Activated CD8-positive, alpha-beta memory T cell treated with anti-CD3 and anti-CD28 coated beads, Interleukin-2, amount 50 U/mL, for 4 hours (primary cell): ENCODE results near the gene ARL15.

Experiments used
- DNase-seq: peaks from one replicate; pipeline ENCODE4 v3.0.0-alpha.2; 2020

The ARL15 gene

GRCh38 chr5:54146916-54147315, 163.5 kb downstream of the ARL15 start:
- DNase-seq: no peak

GRCh38 chr5:54146390-54146789, 164.0 kb downstream of the ARL15 start:
- DNase-seq: no peak

- no peak for DNase-seq
Observed at GRCh38 chr5:54140247-54140840, 170.0 kb downstream of the ARL15 start.

DNA sequence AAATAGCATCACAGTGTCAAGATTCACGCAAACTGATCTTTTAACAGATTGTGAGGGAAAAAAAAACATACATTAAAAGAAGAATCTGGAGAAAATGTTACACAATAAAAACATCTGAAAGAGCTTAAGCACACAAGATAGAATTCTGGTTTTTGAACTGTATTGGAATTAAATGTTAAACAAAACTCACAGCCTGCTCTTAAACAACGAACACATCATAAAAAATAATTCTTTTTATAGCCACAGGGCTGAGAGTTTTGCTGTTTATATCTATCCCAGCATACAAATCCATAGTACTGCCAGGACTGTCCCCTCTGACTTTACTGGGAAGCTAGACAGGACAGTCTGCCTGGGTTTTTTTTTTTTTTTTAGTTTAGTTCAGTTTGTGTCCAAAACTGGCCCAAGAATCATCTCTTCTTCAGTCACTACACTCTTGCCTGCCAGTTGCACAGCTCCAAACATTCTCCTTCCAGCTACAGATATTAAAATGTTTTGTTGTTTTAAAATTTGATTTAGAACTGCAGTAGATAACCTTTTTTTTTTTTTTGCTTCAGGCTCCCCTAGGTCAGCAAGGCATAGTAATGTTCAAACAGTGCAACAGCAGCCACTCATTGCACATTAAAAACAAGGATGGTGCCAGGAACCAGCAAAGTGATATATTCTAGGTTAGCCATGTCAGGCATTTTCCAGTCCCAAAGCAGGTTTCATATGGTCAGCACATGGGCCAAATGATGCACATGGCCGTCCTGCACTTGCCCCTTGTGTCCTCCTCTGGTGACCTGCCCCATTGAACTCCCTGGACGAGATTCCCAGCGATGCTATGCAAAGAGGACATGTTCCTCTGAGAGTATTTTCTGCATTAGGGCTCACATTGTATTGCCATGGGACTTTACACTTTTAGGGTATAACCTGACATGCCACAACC, 173.6 kb downstream of the ARL15 start:
- no peak for DNase-seq

DNA sequence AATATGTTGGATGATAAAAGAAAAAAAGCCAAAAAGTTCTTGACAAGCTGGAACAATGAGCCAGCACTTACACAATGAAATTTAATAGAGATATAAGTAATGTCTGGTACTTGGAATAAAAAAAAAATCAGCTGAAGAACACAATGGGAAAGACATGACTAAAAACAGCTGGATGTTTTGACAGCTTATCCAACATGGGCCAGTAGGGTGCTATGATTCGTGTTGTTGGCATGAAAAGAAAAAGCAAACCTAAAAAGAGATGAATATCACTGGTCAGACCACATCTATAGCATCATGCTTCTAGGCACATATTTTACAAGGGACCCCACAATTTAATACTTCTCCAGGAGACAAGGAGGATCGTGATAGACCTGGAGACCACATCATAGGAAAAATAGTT, 175.3 kb downstream of the ARL15 start:
- DNase-seq: no peak

DNA sequence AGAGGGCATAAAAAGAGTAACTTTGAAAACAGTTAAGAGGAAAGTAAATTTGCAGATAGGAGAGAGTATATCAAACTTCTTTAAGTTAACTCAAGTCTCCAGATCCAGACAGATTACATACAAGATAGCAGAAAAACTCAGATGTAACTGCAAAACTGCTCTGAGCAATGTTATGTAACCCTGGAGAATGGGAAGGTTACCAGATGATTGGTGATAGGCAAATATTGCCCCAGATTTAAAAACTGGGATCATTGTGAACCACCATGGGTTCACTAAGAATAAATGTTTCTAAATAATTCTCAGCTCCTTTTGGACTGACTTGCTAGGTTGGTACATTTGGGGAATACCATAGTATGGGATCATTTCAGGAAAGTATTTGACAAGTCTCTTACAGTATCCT, 176.5 kb downstream of the ARL15 start:
- DNase-seq: no peak

DNA sequence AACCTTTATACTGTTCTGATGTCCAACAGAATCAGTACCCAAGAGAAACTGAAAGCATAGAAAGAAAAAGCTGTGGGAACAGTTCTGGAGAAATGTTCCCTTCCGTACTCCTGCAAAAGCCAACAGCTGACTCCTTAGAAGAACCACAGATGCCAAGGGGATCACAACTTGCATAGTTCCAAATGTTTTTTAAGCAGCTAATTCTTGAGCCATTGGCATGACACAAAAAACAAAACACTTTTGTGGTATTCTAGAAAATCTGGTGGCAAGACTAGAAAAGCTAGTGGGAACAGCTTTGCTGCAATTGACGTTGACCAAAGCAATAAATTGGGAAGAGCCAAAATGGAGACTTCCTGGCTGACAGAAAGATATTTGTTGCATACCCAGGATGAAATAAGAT, 189.9 kb downstream of the ARL15 start:
- no peak for DNase-seq

DNA sequence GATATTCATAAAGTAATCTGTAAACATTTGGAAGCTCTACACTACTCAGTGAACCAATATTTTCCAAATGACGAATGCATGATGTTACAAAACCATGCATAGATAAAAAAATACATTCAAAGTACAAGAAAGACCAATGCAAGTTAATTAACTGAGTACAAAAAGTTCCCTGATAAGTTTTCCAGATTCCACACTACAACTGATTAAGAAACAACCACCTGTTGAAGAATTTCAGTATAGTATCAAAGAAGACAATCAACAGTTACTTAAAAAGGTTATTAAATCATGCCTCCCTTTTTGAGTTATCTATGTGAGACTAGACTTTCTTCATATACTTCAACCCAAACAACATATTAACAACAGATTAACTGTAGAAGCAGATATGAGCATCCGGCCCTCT, 192.4 kb downstream of the ARL15 start:
- DNase-seq: no peak

DNA sequence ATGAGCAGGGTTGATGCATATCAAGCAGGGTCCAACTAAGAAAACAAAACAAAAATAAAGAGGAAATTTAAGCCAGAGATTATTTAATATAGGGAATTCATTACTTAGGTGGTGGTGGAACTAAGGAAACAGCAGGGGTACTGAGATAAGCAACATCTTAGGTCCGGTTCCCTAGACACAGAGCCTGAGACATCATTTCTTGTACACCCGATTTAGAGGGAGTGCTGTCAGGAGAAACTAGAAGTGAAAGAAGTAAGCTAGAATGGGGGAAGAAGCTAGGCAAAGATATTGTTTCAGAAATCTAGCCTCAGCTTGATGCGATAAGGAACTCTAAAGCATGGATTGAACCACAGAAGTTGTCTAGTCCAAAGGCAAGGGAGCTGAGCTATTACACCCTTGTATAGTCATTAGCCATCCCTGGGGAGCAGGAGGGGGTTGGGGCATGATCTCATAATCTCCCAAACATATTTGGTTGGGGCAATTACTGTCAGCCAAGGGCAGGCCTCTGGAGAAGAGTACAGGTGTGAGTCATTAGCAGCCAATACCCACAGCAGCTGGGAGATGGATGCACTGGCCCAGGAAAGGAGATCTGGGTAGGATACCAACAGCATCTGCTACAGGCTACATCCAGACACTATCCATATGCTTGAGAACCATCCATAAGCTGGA, 194.5 kb downstream of the ARL15 start:
- DNase-seq: no peak

- no peak for DNase-seq
Observed at GRCh38 chr5:54113060-54113459, 197.3 kb downstream of the ARL15 start.

GRCh38 chr5:54109626-54110330, 200.6 kb downstream of the ARL15 start:
- DNase-seq: no peak

DNA sequence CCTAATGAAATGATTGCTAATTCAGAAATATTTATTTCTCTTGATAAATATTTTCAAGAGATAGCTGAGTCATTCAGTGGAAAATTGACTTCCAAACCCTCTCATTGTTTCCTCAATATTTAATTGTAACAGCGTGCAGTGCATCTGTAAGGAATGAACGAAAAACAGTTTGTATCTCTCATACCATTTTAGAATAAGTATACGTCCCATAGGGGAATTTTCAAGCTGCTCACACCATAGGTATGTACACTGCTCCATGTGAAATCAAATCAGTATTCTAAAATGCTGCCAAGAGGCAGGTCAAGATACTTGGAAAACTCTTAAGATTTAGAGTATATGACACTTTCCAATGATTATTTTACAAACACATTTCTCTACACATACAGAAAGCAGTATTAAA, 202.2 kb downstream of the ARL15 start:
- DNase-seq: no peak

DNA sequence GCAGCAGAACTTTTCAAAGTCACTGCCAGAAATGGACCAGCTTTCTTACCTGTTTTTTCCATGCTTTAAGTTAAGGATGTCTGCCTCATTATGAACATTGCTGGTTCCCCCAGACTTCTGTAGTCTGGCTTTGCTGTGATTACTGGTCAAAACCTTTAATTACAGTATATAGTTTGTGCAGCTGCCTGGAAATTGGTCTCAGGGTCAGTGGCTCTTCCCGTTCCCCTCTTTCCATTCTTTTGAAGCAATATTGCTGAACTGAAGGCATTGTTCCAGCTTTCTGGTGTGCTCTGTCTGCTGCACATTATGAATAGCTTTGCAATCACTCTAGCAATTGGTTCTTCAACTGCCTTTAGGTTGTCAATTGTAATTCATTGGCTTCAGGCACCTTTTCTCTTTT, 206.5 kb downstream of the ARL15 start:
- no peak for DNase-seq

DNA sequence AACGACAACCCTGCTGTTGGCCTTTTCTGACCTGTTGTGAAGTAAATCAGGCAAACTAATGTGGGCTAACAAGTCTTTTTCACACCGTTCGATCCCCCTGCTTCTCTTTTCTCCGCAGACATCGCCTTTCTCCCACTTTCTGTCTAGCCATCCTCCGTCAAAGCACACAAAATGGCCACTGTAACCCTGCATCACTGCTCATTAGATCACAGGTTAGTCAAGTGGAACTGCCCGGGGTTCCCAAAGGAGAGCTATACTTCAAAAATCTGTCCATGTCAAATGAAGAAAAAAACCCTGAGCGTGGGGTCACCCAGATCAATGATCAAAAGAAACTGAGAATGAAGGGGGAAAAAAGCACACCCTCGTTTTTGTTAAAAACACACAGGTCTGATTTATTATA, 212.1 kb downstream of the ARL15 start:
- no peak for DNase-seq

DNA sequence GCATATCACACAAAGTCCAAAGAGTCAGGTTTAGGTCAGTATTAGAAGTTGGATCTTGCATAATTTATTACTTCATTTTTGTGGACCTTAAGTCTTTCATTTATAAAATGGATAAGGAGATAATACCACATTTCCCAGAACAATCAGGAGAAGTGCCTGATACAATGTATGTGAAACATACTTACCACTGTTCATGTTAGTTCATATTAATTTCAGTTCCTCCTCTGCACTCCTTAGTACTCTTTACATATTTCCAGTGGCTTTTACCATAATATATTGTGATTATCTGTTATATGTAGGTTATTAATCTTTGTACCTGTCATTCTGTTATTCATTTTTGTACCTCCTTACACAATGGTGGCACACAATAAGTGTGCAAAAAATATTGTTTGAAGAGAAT, 214.4 kb downstream of the ARL15 start:
- no peak for DNase-seq

GRCh38 chr5:54094706-54095105, 215.7 kb downstream of the ARL15 start:
- DNase-seq: no peak

DNA sequence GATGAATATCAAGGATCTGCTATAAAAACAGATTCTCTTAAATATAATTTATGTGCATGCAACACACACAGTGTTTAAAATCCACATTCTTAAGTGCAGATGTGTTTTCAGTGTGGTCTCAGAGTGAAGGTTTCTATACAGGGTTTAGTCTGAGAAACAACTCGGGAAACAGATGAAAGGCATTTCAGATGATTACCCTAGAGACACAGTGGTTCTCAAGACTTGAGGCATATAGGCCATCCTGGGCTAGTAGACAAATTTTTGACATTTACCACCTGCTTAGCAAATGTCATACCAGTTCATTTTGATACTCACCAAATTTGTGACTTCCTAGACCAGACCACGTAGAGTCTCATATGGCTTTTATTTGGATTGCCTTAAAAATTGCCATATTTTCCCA, 216.5 kb downstream of the ARL15 start:
- DNase-seq: no peak

GRCh38 chr5:54093081-54093492, 217.3 kb downstream of the ARL15 start:
- no peak for DNase-seq

GRCh38 chr5:54091307-54092130, 218.9 kb downstream of the ARL15 start:
- no peak for DNase-seq

GRCh38 chr5:54090495-54091120, 219.8 kb downstream of the ARL15 start:
- DNase-seq: no peak

GRCh38 chr5:54088081-54088480, 222.3 kb downstream of the ARL15 start:
- DNase-seq: no peak

DNA sequence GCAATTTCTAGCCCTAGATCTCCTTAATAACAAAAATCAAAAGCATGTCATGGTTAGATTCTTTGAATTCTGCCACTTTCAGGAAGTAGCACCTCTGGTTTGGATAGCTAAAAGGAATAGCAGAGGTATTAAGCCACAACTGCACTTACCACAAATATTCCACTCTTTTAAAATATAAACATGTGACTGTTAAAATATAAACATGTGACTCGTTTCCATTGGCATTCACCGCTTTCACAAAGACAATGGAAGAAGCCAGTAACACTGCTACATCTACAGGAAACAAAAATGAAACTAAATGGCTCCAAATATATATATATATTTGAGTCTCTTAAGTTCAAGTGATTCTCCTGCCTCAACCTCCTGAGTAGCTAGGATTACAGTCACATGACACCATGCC, 222.9 kb downstream of the ARL15 start:
- DNase-seq: no peak
